Activated T-helper 1 cell treated with Interleukin-2 at 50 U/mL for 16 hours (primary cell): ENCODE results near the gene PDLIM7.
"Not testable (repeated sequence)": the region's sequence is repeated elsewhere in the genome, so short reads cannot be mapped to it uniquely, and the experiment has no call there.

ENCODE experiments used
- DNase-seq: peaks from one replicate; pipeline ENCODE4 v3.0.0-alpha.2; 2020; ENCODE audit warnings: low read depth

Gene PDLIM7

GRCh38 chr5:177491983-177492746 is 5.2 kb downstream of the PDLIM7 start:
- DNase-seq: no peak

GRCh38 chr5:177491429-177491945 is 5.9 kb downstream of the PDLIM7 start:
- DNase-seq: no peak

GRCh38 chr5:177490992-177491391 is 6.4 kb downstream of the PDLIM7 start:
- no peak for DNase-seq

GRCh38 chr5:177490311-177490991 is 7.0 kb downstream of the PDLIM7 start:
- DNase-seq: no peak

GRCh38 chr5:177489119-177489716 is 8.2 kb downstream of the PDLIM7 start:
- no peak for DNase-seq

GRCh38 chr5:177487975-177488374 is 9.4 kb downstream of the PDLIM7 start:
- DNase-seq: no peak

- DNase-seq: no peak
Measured at GRCh38 chr5:177487144-177487543, 10.3 kb downstream of the PDLIM7 start.

- no peak for DNase-seq
Measured at GRCh38 chr5:177486256-177486655, 11.1 kb downstream of the PDLIM7 start.

GRCh38 chr5:177485753-177486152 is 11.7 kb downstream of the PDLIM7 start:
- not testable (repeated sequence) for DNase-seq

- DNase-seq: no peak
Measured at GRCh38 chr5:177484902-177485549, 12.4 kb downstream of the PDLIM7 start.

- no peak for DNase-seq
Measured at GRCh38 chr5:177483994-177484901, 13.2 kb downstream of the PDLIM7 start.

GRCh38 chr5:177483042-177483441 is 14.4 kb downstream of the PDLIM7 start:
- no peak for DNase-seq

- DNase-seq: no peak
Measured at GRCh38 chr5:177482359-177482795, 15.0 kb downstream of the PDLIM7 start.

- DNase-seq: no peak
Measured at GRCh38 chr5:177479774-177480173, 17.6 kb downstream of the PDLIM7 start.

GRCh38 chr5:177478711-177479646 is 18.4 kb downstream of the PDLIM7 start:
- DNase-seq: no peak

- DNase-seq: no peak
Measured at GRCh38 chr5:177477701-177478477, 19.5 kb downstream of the PDLIM7 start.

- DNase-seq: no peak
Measured at GRCh38 chr5:177476531-177477233, 20.7 kb downstream of the PDLIM7 start.

- DNase-seq: no peak
Measured at GRCh38 chr5:177475563-177476427, 21.6 kb downstream of the PDLIM7 start.
